BE2C (cell line): ENCODE measurements around the gene STK4.

Experiments used
- DNase-seq: peaks from one replicate; pipeline ENCODE4 v3.0.0-alpha.2; 2020
- H3K27me3 ChIP-seq: fragments of 250-450 bp; sonication (Bioruptor Pico); 2 replicates; pipeline ENCODE4 v1.5.1; 2020; ENCODE audit warnings: mild to moderate bottlenecking
- H3K36me3 ChIP-seq: fragments of 250-450 bp; sonication (Bioruptor Pico); 2 replicates; pipeline ENCODE4 v1.5.1; 2020; ENCODE audit warnings: mild to moderate bottlenecking
- H3K4me1 ChIP-seq: fragments of 250-450 bp; sonication (Bioruptor Pico); 2 replicates; pipeline ENCODE4 v1.5.1; 2020
- H3K4me3 ChIP-seq: 2 replicates; pipeline ENCODE4 v1.5.1; 2011; ENCODE audit warnings: low read depth, low read length
- H3K9me3 ChIP-seq: fragments of 250-450 bp; sonication (Bioruptor Pico); 2 replicates; pipeline ENCODE4 v1.5.1; 2020
- TF ChIP-seq, protein P1 (sequence below): IDR thresholded peaks from 2 replicates; pipeline ENCODE4 v1.5.1; 2012; ENCODE audit warnings: mild to moderate bottlenecking, low read depth, low read length

STK4 gene

DNA sequence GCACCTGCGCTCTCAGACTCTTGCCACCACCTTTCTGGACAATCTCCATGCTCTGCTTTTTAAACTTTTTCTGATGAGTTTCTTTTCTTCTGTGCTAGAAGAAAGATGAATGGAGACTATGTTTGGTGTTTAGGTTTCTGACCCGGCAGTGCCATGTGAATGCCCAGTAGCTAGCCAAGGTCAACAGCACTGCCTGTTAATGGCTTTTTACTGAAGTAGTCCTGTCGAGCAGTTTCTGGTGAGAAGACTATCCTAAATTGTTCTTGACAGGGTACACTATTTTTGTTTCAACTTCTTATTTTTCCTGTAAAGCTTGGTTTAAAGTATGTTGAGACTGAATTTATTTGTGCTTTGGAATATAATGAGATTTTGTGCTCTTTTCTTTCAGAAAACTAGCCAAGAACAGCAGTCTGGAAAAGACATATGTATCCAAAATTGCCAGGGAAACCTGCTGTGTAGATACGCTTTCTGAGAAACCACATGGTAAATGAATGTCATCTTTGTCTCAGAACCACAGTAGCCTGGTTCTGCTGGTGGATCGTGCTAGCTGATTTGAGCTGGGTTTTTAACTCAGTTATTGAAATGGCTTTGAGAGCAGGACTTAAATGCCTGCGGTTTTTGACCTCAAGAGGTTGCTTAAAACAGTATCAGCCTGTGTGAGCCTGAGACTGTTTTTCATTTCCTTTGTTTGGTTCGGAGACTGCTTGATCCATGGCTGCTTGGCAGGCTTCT, 86.6 kb downstream of the STK4 start:
- no peak for DNase-seq
- H3K9me3 ChIP-seq: no peaks in the 10 kb centered on the region
- H3K4me1 ChIP-seq: no peaks in the 10 kb centered on the region
- no peak overlapping the region for H3K4me3 ChIP-seq
- no peaks in the 10 kb centered on the region for H3K27me3 ChIP-seq
- H3K36me3 ChIP-seq: peaks cover 4% of the 10 kb centered on the region; the same call in 1 of the 2 replicates
- TF ChIP-seq, protein P1, sequence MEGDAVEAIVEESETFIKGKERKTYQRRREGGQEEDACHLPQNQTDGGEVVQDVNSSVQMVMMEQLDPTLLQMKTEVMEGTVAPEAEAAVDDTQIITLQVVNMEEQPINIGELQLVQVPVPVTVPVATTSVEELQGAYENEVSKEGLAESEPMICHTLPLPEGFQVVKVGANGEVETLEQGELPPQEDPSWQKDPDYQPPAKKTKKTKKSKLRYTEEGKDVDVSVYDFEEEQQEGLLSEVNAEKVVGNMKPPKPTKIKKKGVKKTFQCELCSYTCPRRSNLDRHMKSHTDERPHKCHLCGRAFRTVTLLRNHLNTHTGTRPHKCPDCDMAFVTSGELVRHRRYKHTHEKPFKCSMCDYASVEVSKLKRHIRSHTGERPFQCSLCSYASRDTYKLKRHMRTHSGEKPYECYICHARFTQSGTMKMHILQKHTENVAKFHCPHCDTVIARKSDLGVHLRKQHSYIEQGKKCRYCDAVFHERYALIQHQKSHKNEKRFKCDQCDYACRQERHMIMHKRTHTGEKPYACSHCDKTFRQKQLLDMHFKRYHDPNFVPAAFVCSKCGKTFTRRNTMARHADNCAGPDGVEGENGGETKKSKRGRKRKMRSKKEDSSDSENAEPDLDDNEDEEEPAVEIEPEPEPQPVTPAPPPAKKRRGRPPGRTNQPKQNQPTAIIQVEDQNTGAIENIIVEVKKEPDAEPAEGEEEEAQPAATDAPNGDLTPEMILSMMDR: no peak

DNA sequence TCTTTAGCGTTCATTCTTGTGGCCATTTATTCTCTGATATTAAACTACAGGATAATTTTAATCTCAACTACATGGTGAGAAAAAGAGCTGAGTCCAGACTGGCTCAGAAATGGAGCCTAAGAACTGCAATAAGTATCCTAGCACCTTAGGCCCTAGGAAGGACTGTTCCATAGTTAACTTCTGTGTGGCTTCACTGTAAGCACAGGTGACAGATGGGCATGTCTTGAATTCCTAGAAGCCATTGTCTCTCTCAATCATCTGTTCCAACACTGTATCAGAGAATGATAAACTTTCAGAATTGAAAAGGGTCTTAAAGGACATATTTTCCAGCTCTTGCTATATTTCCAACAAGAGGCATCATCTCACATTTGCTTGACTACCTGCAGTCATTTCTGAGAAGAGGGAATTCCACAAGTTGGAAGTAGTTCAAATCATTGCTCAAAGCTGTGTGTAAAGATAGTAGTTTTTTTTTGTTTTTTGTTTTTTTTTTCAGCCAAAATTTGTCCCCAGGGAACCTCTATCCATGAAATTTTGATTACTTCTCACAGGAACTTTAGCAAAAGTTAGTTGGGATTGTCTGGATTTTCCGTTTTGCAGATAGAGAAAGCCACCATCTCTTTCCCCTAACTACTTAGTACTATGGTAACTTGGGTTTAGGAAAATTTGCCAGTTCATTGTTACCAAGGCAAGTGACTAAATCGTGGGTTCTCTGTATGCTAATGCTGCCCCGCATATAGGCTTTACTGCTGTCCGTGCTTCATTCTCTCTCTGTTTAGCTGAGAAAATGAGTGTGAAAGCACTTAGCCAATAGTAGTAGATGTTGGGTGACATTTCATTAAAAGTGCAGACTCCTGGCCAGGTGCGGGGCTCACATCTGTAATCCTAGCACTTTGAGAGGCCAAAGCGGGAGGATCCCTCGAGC, 87.4 kb downstream of the STK4 start:
- Histone ChIP-seq H3K9me3 (no peaks in the 10 kb centered on the region), H3K4me1 (no peaks in the 10 kb centered on the region), H3K4me3 (no peak overlapping the region), H3K36me3 (peaks cover 4% of the 10 kb centered on the region; the same call in 1 of the 2 replicates), H3K27me3 (no peaks in the 10 kb centered on the region)
- TF ChIP-seq, protein P1: no peak
- DNase-seq: no peak

DNA sequence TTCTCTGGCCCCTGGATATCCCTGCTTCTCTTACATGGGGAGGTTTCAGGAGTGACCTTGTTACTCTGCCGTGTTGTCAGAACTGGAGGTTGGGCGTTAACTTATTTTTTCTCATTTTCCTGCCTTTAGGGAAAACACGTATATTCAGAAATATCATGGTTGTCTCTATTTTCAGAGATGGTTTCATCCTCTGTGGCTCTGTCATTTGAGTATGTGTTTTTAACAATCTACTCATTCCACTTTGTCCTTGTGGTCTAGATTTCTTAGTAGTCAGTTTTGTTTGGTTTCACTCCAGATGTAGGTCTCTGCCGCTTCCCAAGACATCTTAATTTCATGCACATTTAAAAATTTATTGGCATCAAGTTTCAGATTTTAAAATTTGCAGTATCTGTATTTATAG, 88.7 kb downstream of the STK4 start:
- Histone ChIP-seq H3K4me3 (no peak overlapping the region), H3K36me3 (peaks cover 4% of the 10 kb centered on the region; the same call in 1 of the 2 replicates), H3K27me3 (no peaks in the 10 kb centered on the region), H3K4me1 (no peaks in the 10 kb centered on the region), H3K9me3 (no peaks in the 10 kb centered on the region)
- TF ChIP-seq, protein P1: no peak
- DNase-seq: no peak

DNA sequence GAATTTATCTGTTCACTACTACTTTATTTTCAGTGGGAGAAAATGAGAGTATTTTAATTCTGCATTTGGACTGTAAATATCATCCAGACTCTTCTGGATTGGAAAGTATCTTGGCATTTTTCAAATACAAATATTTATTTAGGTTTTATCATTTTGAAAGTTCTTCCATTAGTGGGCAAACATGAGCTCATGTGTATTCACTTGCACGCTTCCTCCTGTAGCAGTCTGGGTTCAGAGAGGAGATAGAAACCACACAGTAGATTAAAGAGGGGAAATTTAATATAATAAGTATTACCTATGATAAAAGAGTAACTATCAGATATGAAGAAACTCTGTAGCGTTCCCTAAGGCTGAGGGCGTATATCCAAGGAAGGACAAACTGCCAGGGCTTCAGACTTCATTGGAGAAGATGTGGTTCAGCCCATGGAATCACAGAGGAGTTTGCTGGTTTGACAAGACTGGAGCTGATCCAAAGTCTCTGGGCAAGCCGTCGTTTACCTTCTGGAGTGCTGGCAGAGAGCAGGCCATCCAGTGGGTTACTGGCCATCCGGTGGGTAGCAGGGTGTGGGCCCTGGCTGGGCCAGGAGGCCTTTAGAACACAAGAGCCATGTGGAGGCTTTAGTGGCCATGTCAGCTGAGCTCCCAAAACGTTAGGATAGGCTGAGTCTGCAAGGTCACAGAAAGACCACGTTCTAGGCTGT, 90.3 kb downstream of the STK4 start:
- Histone ChIP-seq H3K4me1 (no peaks in the 10 kb centered on the region), H3K4me3 (no peak overlapping the region), H3K9me3 (no peaks in the 10 kb centered on the region), H3K27me3 (no peaks in the 10 kb centered on the region), H3K36me3 (peaks cover 4% of the 10 kb centered on the region; the same call in 1 of the 2 replicates)
- TF ChIP-seq, protein P1: no peak
- DNase-seq: no peak

DNA sequence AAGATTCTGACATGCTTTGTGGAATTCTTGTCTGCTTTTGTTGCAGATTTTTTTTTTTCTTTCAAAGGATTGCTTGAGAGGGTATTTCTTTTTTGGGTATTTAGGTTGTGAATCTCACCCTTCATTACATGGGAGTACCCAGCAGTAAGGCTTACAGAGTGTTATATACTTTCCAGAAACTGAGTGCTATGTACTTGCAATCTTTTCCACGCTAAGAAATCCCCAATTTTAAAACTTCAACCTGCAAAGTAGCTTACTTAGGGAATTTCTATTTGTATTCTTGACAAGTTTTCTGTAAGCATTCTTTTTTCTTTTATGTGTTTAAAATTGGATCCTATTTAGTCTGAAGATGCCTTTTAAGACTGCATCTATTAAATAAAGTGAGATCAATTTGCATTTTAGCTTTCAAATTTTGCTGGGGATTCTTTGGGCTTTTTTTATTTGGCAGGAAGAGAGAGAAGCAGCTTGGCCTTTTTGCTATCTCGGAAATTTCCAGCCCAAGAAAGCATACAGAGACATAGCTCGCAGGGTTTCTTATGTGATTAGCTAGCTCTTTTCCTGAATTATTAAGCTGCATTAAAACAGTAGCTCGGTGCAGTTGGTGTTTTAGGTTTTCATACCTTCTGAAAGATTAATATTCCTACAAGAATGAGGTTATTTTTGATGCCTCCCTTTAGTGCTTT, 92.0 kb downstream of the STK4 start:
- TF ChIP-seq, protein P1: no peak
- Histone ChIP-seq H3K36me3 (peaks cover 2% of the 10 kb centered on the region; the same call in 1 of the 2 replicates), H3K9me3 (no peaks in the 10 kb centered on the region), H3K4me1 (no peaks in the 10 kb centered on the region), H3K4me3 (no peak overlapping the region), H3K27me3 (no peaks in the 10 kb centered on the region)
- DNase-seq: no peak
